Stimulated activated naive CD4-positive, alpha-beta T cell treated with Interleukin-2 at 50 U/mL for 16 hours (primary cell): ENCODE measurements around the gene UTP11.
"Not testable (repeated sequence)": the region's sequence is repeated elsewhere in the genome, so short reads cannot be mapped to it uniquely, and the experiment has no call there.

Experiments used
- DNase-seq: peaks from one replicate; lab custom pipeline; 2025; lab: John Stamatoyannopoulos, UW

UTP11 gene

DNA sequence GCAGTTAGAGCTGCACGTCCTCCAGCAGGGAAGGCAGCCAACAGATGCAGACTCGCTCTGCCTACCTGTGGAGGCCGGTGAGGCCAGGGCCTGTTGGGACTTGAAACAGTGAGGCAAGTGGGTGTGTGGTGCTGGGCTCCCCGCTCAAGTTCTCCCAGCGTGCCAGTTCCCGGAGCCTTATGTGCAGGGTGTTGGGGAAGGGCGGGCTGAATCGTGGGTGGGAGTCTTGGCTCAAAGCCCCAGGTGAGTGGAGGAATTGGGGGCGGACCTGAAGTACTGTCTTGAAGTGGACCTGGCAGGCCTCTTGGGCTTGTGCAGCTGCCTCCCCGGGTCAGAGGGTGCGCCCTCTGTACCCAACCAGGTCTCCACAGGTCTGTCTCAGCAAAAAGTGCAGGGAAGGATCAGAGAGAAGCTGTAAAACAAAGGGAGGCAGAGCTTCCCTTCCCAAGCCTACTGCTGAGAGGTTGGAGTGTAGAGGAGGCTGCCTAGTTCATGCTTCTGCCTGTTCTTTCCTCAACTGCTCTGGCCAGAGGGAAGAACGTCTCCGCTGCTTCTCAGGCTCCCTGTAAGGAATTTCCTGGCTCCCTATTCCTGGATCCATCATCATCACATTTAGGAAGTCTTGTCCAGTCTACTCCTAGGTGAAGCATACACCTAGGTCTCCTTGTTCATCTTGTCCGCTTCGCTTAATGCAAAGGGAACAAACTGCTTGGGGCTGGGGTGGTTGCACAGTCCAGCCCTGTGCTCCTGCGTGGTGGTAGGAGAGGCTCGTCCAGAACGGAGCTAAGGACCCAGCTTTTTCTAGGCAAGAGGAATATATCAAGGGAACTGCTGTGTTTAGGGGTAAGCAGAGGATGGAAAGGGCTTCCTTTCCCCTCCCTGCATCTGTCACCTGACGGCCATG lies 14.9 kb downstream of the UTP11 start:
- DNase-seq, result no peak

DNA sequence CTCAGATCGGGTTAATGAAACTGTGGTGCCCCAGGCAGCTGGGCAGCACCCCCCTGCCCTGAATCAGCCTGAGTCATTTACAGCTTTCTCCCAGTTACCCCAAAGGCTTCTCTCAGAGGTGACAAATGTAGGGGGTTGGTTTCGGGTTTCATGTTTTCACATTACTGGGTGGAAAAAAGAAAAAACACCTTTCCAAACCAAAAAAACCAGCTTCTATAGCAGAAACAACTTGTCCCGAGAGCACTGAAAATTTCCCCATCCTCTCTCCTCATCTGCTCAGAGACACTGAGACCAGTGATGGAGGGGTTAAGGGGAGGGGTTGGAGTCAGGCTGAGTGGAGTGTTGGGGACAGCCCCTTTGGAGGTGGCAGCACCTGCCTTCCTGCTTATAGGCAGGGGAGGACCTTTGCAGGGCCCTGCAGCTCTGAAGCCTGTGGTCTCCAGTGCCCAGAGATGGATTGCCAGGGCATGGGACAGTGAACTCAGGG lies 15.6 kb downstream of the UTP11 start:
- DNase-seq, result peak; percentile 80

DNA sequence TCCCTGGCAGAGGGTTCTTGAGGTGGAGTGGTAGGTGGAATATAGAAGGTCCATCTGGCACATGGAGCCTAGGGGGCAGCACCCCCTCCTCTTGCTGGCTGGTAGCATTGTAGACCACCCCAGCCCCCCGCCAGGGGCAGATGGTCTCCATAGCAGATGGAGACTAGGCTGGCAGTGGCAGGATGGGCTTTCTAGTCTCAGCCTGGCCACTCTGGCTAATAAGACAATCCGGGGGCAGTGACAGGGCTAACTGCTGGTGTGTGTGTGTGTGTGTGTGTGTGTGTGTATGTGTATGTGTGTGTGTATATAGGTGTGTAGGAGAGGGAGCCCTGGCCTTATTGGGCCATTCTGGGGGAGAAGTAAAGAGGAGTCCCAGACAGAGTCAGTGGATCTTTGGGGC lies 16.1 kb downstream of the UTP11 start:
- DNase-seq, result no peak

DNA sequence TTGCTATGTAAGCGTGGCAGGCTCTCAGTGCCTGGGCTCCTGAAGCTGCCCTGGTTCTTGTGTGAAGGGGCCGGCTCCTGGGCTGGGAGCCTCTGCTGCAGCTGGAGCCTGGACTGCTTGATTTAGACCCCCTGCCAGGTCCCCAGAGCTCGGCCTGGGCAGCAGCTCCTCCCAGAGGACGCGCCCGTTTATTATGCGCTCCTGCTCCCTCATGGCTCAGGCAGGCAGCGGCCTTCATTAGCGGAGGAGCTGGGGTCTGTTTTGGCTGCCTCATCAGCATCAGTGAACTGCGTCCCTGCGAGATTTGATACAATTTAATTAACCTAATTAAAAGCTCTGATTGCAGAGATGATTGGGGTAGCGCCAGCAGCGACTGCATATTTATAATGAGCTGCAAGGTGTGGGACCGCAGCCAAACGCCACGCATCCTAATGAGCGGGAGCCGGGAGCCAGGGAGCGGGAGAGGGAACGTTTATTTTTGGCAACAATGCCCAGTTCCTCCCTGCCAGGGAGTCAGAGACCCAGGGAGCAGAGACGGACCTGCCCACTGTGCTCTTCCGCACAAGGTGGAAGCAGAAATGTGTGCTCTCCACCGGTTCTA lies 16.6 kb downstream of the UTP11 start:
- DNase-seq, result no peak

DNA sequence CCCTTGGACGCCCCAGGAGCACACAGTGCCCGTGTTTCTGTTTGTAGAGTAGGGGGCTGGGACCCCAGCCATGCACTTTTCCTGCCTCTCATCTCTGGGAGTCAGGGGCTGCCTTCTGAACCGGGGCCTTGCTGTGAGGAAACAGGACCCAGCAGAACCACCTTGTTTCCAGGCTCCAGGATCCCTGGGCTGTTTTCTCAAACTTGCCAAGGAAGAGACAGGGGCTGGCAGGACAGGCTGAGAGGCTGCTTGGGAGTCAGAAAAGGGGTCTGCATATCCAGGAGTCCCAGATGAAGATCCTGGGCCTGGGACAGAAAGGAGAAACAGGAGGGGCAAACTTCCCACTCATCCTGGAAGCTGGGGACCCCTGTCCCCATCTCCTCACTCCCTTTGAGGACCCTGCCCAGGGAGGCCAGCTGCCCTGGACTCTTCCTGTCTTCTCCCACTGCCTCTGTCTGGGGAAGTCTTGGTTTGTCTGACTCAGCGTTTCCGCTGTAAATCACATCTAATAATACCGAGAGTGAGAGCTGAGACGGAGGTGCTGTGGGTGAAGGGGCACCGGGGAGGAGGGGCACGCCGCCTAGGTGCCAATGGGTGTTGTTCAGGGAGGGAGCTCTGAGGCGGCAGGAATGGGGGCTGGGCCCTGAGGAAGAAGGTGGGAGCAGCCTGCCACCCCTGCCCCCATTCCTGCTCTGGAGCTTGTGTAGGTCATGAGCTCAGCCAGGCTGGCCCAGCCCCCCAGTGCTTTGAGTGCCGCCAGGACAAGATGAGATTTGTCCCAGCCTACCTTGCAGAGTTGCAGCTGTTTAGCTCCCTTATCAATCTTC lies 17.4 kb downstream of the UTP11 start:
- peak; percentile 81 for DNase-seq

DNA sequence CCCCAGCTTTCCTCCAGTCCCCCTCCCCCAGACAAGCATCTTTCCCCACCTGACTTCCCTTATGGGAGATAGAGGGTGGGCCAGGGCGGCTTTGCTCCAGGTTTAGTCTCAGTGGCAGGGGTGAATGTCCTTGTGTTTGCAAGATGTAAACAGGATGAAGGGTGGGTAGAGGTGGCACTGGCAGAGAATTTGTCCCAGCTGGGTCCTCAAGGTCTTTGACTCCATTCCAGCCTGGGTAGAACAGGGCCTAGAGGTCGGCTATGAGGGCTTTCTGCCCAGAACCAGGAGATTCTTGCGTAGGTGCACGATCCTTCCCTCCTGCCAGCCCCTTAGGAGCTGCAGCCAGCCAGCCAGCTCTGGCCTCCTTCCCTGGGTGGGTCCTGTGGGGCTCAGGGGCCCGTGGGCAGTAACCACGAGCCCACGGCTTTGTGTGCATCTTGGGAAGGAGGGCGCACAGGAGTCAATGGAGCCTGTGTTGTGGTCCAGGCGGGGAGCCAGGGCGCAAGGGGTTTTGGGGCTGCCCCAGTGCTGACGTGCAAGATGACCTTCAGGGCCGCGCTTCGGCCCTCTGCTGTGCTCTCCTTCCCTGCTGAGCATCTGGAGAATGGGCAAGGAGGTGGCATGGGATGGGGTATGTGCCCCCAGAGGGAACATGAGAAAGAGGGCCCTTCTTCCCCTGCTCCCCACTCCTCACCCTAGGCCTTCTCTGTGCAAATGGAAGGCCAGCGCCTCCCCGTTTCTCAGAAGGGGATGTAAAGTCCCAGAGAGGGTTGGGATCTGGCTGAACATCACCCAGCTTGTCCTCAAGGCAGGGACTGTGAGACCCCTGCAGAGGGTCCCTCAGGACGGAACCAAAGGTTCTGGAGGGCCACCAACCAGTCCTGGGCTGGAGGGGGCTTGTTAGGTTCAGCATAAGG lies 18.3 kb downstream of the UTP11 start:
- no peak for DNase-seq

DNA sequence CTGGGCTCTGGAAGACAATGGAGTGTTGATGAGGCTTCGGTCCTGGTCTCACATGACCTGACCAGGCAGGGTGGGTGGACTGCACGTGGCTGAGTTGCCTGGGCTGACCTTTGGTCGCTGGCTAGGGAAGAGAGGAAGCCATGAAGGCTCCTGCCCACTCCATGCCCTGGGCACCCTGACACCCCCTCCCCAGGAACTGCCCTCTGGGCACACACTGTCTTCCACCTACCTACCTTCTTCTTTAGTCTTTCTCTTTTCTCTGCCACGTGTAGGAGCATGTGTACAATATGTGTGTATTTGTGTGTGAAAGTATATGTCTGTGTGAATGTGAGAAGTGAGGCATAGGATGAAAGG lies 19.0 kb downstream of the UTP11 start:
- DNase-seq, result no peak

DNA sequence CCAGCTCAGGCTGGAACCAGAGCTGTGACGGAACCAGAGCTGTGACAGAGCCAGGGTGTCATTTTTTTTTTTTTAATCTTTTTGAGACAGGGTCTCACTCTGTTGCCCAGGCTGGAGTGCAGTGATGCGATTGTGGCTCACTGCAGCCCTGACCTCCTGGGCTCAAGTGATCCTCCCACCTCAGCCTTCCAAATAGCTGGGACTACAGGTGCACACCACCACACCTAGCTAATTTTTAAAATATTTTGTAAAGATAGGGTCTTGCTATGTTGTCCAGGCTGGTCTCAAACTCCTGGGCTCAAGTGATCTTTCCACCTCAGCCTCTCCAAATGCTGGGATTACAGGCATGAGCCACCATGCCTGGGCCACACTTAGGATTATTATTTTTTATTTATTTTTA lies 20.5 kb downstream of the UTP11 start:
- DNase-seq, result not testable (repeated sequence)

DNA sequence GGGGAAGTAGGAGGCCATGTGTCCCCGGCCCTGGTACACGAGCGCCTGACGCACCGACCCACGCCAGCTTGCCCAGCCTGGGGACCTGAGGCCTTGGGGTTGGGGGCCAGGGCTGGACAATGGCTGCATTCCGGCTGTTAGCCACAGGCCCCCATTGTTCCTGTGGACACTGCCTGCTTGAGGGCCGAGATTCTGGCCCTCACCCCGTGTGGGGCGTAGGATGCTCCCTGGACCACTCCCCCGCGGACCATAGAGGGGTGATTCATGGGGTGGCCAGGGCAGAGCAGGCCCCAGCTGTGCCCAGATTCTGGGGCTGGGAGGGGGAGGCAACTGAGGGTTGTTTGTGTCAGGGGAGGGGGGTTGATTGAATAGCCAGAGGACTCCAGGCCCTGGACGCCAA lies 22.3 kb downstream of the UTP11 start:
- no peak for DNase-seq

DNA sequence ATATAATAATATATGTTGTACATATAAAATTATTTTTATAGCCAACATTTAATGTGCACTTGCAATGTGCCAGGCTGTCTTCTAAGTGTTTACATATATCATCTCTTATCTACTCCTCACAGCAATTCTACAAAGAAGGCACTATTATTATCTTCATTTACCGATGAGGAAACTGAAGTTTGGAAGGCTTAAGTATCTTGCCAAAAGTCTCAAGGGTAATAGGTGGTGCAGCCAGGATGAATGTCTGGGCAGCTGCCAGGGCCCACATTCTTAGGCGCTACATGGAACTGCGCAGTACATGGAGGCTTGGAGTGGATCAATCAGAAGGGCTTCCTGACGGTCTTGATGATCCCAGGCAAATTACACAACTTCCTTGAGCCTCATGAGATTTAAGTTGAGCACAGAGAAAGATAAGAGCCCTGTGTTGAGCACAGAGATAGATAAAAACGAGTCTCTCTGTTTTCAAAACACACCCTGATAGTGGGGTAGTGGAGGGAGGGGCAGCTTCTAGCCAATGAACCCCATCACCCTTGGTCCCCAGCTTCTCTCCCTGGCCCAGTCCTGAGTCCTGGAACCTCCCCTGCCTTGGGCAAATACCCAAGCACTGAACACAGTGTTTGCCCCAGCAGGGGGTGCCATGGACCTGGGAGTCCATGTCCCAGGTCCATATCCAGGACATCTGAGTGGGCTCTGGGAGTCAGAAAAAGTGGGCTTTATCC lies 24.8 kb downstream of the UTP11 start:
- DNase-seq, result no peak

DNA sequence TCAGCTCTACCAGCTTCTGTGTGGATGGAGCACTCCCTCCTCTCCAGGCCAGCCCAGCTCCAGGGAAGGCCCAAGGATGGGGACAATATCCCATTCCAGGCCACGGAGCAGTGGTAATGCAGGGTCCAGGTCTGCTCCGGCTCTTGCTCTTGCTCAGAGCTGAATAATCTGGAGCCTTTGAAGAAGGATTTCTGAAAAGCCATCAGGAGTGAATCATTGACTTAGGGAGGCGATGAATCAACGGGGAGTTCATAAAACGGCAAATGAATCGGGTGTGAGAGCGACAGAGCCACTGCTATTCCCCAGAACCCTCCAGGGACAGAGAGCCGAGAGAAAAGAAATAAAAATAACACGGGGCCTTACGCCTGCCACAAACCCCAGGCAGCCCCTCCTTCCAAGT lies 26.3 kb downstream of the UTP11 start:
- no peak for DNase-seq

DNA sequence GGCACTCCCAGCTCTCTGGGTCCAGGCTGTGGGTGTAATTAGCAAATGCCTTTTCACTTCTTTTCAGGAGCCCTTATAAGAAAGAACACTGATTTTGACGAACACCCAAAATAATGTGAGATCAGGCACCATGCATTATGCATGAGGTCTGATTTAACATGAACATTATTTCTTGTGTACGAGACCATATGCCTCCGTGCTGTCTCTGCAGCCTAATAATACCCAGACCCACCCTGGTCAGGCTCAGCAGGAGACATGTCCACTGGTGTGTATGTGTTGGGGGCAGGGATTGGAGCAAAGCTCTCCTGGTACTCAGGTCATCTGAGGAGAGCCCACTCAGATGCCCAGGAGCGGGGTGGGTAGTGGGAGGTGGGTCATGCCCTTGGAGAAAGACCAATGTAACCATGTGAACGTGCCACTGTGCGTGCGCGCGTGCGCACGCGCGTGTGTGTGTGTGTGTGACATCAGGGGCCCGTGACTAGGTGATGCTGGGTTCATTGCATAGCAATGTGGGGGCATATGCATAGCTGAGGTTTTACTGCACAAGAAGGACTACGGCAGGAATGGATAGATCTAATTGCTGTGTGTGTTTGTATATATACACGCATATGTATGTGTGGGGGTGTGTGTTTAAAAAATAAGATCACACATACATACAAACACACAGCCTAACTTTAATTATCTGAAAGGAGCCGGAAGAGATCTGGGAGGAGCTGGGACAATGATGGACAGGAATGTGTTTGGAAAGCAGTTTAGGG lies 27.0 kb downstream of the UTP11 start:
- no peak for DNase-seq

DNA sequence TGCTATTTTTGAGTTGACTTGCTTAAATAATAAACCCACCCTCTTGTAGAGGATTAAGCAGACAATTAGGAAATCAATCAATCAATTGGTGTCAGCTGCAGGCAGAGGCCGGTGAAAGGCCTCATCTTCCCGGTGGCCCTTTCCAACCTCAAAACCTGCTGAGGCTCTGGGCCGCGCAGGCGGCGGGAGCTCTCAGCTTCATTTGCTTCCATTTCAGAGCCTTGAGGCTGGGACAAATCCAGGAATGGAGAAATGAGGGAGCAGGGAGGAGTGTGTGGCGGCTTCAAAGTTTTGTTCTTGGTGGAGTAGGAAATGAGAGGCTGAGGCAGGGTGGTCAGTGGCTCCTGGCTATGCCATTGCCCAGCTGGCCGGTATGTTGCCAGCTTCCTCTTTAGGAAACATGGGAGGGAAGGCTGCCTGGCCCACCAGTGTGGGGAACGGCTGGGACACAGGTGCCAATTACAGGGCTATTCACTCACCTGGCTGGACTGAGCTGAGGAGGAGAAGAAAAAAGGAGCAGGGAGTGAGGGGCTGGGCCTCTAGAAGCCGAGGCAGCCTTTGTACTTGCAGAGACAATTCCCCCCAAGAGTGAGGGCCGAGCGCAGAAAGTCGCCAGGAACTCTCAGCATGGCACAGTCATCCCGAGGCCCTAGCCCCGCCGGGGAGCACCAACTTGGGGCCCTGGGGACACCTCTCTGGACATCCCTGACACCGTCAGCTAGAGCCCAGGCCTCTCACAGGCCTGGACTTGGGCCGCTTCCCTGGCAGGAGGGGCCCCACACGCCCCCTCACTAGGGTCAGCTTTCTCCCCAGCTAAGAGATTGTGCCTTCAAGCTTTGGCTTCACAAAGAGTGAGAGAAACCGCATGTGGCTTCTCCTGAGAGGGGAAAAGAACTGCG lies 29.7 kb downstream of the UTP11 start:
- DNase-seq, result no peak

DNA sequence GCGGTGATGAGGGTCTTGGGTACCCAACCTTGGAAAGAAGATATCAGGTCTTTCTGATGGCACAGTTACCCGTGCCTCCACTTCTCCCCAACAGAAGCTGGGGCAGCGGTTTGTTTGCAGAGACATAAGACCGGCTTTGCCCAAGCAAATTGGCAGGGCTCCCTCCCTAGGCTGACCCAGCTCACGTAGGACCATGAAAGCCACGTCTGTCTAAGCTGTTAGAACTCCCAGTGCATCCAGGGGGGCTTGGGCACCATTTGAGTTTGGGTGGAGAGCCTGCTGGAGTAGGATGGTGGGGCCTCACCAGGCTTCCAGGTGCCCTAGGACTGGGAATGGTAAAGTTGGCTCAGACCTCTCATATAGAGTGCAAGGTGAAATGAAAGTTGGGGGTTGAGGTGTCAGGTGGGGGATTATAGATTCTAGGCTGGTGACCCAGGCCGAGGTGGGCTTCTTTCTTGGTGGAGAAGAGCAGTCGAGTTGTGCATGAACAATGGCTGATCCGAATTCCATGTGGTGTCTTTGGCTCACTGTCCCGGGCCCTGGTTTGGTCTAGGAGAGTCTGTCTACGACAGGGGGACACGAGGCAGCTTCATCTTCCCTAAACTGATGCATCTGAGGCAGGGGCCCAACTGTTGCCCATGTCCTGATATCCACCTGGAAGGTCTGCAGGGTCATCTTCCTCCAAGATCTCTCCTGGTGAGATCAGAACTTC lies 30.7 kb downstream of the UTP11 start:
- DNase-seq, result no peak

DNA sequence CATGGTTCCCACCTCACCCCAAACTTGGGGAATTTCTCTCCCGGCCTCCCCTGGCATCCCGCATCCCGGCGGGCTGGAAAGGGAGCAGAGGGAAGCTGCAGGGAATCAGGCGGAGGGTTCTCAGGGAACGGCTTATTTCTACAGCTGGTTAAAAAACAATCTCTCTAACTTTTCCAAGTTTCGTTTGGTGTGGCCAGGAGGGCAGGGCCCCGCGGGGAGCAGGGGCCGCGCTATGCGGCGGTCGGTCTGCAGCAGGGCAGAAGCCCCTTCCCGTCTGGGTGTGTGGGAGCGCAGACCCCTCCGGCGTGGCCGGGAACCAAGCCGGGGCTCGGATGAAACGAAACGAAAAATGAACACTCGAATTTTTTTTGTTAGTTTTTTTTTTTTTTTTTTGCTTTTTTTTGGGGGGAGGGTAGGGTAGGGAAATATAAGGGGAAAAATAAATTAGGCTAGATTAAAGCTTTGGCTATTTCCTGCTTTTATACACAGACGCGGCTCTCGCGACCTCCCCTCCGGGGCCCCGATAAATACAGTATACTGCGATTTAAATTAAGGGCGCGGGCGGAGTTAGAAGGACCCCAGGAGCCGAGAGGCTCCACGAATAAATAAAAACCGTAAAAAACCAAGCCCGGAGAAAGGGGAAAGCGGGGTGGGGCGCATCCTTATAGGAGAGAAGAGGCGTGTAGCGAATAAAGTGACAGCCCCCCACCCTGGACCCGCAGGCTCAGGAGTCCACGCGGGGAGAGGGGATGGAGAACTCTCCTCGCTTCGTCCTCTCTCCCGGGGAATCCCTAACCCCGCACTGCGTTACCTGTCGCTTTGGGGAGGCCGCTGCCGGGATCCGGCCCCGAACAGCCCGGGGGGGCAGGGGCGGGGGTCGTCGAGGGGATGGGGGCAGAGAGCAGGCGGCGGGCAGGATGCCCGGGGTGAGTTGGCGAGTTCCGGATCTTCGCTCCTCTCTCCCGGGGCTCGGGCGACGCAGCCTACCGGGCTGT lies 32.0 kb downstream of the UTP11 start:
- DNase-seq, result no peak

DNA sequence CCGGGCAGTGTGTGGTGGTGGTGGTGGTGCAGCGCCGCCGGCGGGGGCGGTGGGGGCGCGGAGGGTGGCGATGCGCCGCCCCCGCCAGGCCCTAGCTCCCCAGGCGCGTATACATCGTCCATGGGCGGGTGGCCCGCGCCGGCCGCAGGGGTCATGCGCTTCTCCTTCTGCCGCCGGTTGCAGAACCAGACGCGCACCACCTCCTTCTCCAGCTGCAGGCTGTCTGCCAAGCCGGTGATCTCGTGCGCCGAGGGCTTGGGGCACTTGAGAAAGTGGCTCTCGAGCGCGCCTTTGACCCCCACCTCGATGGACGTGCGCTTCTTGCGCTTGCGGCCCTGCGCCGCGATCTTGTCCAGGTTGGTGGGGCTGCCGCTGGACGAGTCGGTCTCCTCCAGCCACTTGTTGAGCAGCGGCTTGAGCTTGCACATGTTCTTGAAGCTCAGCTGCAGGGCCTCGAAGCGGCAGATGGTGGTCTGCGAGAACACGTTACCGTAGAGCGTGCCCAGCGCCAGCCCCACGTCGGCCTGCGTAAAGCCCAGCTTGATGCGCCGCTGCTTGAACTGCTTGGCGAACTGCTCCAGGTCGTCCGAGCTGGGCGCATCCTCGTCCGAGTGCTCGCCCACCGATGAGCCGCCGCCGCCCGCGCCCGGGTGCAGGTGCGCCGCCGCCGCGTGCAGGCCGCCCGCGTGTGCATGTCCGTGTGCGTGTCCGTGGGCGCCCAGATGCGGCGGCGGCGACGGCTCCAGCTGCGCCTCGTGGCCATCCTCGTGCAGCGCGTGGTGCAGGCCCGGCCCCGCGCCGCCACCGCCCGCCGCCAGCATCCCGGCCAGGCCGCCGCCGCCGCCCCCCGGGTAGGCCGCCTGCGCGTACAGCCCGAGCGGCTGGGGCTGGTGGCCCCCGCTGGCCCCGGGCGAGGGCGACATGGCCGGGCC lies 33.1 kb downstream of the UTP11 start:
- no peak for DNase-seq
